Measurements from ENCODE around the gene AGO3. TPM values are rescaled to one million over a fixed set of nuclear protein-coding genes. Genes with fewer than 3 reads are reported as not detected.

The AGO3 gene
- total and polyA plus RNA-seq, 2 donors (not counting 3 experiments of a cell fraction or from before 2014, with no cell fraction given), result 10.4 to 21.1 TPM

DNA sequence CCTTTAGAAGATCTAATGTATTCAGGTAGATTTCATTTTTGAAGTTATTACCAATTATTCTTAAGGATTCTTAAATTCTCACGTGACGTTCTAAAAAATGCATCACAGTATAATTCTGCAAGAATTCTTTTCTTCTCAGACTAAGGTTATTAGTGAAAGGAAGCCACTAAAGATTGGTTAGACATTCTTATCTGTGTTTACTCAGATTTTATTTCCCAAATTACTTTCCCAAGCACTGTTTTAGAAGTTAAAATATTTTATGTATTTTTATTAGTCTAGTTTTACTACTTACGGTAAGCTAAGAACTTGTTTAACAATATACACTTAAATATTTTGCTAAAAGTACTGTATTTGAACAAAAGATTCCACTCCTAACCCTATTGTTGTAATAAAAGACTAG is 28.4 kb downstream of the AGO3 start:
- BruUV-seq (replicated peaks), result no TSS peak
- POLR2A ChIA-PET, result no interaction called here
- DNase-seq (ENCODE audit: low read depth, low spot score), result peak; percentile 34

More for the DNA sequence above, 28.4 kb downstream of the AGO3 start:
- CTCF ChIA-PET, result interaction anchor here (0.6 kb wide), 1 partner anchor 18 kb away, joined by 4 read pairs; no protein-coding TSS in a partner anchor
- Histone ChIP-seq H3K9ac (replicated peaks; ENCODE audit: extremely low read depth, insufficient read depth, low read length) (no peak overlapping the region), H3K9me1 (replicated peaks; ENCODE audit: control insufficient read depth, extremely low read depth, insufficient read depth, low read length) (no peaks in the 10 kb centered on the region), H3K4me1 (ENCODE audit: control insufficient read depth, extremely low read depth, insufficient read depth, low read length) (no peaks in the 10 kb centered on the region), H4K20me1 (replicated peaks; ENCODE audit: control insufficient read depth, extremely low read depth, insufficient read depth, low read length) (no peaks in the 10 kb centered on the region), H3K36me3 (ENCODE audit: control insufficient read depth in 2 of 2, extremely low read depth in 1 of 2, insufficient read depth in 2 of 2, low read length in 2 of 2) (no peaks in the 10 kb centered on the region), H3K4me3 (replicated peaks in 1 of 3; ENCODE audit: insufficient read depth in 1 of 3, low read depth in 1 of 3, low read length in 3 of 3) (no peak overlapping the region), H3K27me3 (ENCODE audit: control insufficient read depth in 2 of 2, insufficient read depth in 2 of 2, low read length in 2 of 2) (no peaks in the 10 kb centered on the region), H3K9me3 (replicated peaks; ENCODE audit: control insufficient read depth, insufficient read depth, low read length) (no peaks in the 10 kb centered on the region), H3K27ac (ENCODE audit: insufficient read depth, low read depth, low read length) (no peak overlapping the region), H3K79me2 (ENCODE audit: control insufficient read depth, insufficient read depth, low read length) (peaks cover 3% of the 10 kb centered on the region), H2AFZ (ENCODE audit: low read depth, low read length) (no peak overlapping the region), H3K4me2 (ENCODE audit: insufficient read depth, low read length) (no peak overlapping the region)
- TF ChIP-seq EZH2 (IDR thresholded peaks at IDR 0.05; ENCODE audit: borderline replicate concordance, low read depth, low read length, severe bottlenecking) (no peak), MYC (IDR thresholded peaks at IDR 0.05; ENCODE audit: low read depth, low read length) (no peak), GATA2 (IDR thresholded peaks at IDR 0.05; ENCODE audit: insufficient read depth, insufficient read length, low read depth, low read length) (no peak), POLR2A (IDR thresholded peaks at IDR 0.05; ENCODE audit: low read depth, low read length) (no peak), FOS (IDR thresholded peaks at IDR 0.05; ENCODE audit: borderline replicate concordance, insufficient read depth, low read length) (no peak), JUN (IDR thresholded peaks at IDR 0.05; ENCODE audit: borderline replicate concordance, insufficient read depth, insufficient read length, low read depth) (no peak), POLR2AphosphoS5 (IDR thresholded peaks at IDR 0.05; ENCODE audit: insufficient read depth, low read depth, low read length) (no peak)
- TF ChIP-seq, protein P1, sequence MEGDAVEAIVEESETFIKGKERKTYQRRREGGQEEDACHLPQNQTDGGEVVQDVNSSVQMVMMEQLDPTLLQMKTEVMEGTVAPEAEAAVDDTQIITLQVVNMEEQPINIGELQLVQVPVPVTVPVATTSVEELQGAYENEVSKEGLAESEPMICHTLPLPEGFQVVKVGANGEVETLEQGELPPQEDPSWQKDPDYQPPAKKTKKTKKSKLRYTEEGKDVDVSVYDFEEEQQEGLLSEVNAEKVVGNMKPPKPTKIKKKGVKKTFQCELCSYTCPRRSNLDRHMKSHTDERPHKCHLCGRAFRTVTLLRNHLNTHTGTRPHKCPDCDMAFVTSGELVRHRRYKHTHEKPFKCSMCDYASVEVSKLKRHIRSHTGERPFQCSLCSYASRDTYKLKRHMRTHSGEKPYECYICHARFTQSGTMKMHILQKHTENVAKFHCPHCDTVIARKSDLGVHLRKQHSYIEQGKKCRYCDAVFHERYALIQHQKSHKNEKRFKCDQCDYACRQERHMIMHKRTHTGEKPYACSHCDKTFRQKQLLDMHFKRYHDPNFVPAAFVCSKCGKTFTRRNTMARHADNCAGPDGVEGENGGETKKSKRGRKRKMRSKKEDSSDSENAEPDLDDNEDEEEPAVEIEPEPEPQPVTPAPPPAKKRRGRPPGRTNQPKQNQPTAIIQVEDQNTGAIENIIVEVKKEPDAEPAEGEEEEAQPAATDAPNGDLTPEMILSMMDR (IDR thresholded peaks at IDR 0.05; ENCODE audit: extremely low read depth in 1 of 2, insufficient read depth in 1 of 2, low read depth in 1 of 2, low read length in 2 of 2), result no peak
- TF ChIP-seq, protein P2, sequence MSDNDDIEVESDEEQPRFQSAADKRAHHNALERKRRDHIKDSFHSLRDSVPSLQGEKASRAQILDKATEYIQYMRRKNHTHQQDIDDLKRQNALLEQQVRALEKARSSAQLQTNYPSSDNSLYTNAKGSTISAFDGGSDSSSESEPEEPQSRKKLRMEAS (IDR thresholded peaks at IDR 0.05; ENCODE audit: insufficient read depth, insufficient read length), result no peak
- intact Hi-C loops (cut with micrococcal nuclease) (no loop called here), dilution Hi-C loops (cut with MboI; ENCODE audit: extremely low pct_ligation_motif_present, low sequenced_read_pairs) (no loop called here)
- no peak for FAIRE-seq

Measured in endothelial cell of umbilical vein (primary cell).